Superior temporal gyrus (tissue), 1 donor: Measurements from ENCODE around the gene CCDC17.
A peak's percentile ranks its signal among the peaks of the same experiment; 100 is the strongest.

Experiments
- DNase-seq: peaks from one replicate; pipeline ENCODE4 v3.0.0-alpha.2; 2016; ENCODE audit errors: extremely low spot score

The CCDC17 gene

GRCh38 chr1:45583666-45584350 lies 40.0 kb downstream of the CCDC17 start, which contains the start of gene NASP:
Gene NASP, plus strand, starts transcription at chr1:45584041. Its CDS starts 106 bp downstream, at chr1:45584147.
- peak; percentile 96 for DNase-seq

- DNase-seq, result peak; percentile 100
Measured at GRCh38 chr1:45583264-45583665, 40.6 kb downstream of the CCDC17 start.

- no peak for DNase-seq
Measured at GRCh38 chr1:45574105-45574626, 49.7 kb downstream of the CCDC17 start.

- DNase-seq, result no peak
Measured at GRCh38 chr1:45573231-45573804, 50.5 kb downstream of the CCDC17 start.

GRCh38 chr1:45570631-45571030 lies 53.2 kb downstream of the CCDC17 start:
- no peak for DNase-seq
